D721Med (cell line): Measurements from ENCODE around the gene SRGAP3.

Source experiments
- DNase-seq: peaks from one replicate; pipeline ENCODE4 v3.0.0; 2011; ENCODE audit warnings: low spot score; ENCODE audit not compliant: insufficient read length
- FAIRE-seq: peaks from 2 replicates; lab custom pipeline; 2011; peaks lifted over from hg19 to GRCh38; lab: Jason Lieb, UNC
- TF ChIP-seq, protein P1 (sequence below): IDR thresholded peaks from 2 replicates; pipeline ENCODE4 v1.5.1; 2012; ENCODE audit warnings: mild to moderate bottlenecking, control low read depth; ENCODE audit not compliant: insufficient read depth; ENCODE audit errors: missing control alignments

SRGAP3 gene

DNA sequence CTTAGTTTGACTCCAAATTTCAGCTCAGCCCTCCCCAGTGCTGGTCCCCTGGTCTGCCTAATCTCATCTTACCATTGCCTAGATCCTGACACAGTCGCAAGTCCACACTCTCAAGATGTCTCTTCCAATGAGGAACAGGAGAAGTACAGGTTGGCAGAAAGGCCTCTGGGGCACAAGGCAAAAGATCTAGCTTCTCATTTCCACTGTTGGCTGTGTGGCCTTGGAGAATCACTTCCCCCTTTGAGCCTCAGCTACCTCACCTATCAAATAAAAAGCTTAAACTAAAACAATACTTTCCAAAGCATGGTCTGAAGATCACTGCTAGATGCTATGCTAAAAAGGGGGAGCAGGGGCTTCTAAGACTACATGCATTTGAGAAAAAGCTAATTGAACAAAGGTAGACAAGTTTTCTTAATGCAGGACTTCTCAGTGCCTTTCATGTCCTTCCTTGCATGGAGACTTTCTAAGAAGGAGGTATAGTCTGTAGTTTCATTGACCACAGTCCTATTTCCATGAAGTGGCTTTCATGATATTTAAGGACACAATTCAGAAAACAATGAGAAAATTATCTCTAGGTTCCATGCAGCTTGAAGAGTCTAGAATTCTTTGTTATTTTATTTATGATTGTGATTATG, 168.1 kb downstream of the SRGAP3 start:
- FAIRE-seq = no peak
- TF ChIP-seq, protein P1, sequence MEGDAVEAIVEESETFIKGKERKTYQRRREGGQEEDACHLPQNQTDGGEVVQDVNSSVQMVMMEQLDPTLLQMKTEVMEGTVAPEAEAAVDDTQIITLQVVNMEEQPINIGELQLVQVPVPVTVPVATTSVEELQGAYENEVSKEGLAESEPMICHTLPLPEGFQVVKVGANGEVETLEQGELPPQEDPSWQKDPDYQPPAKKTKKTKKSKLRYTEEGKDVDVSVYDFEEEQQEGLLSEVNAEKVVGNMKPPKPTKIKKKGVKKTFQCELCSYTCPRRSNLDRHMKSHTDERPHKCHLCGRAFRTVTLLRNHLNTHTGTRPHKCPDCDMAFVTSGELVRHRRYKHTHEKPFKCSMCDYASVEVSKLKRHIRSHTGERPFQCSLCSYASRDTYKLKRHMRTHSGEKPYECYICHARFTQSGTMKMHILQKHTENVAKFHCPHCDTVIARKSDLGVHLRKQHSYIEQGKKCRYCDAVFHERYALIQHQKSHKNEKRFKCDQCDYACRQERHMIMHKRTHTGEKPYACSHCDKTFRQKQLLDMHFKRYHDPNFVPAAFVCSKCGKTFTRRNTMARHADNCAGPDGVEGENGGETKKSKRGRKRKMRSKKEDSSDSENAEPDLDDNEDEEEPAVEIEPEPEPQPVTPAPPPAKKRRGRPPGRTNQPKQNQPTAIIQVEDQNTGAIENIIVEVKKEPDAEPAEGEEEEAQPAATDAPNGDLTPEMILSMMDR = no peak
- DNase-seq = no peak

DNA sequence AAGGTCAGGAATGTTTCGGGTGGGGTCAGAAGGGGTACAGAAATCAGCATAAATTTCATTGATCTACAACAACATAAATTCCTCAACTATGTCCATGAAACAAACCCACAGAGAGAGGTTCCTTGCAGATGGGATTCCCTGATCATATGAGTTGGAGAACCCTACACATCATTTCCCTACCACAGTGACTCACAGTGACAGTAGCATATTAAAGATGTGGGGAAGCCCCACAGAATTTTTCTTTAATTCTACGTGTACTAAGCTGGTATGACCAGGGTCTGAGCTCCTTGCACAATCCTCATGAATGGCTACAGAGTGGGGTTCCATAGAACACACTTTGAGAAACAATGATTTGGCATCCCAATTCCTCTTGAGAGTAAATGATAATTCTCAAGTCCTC, 169.3 kb downstream of the SRGAP3 start:
- TF ChIP-seq, protein P1 = no peak
- no peak for FAIRE-seq
- DNase-seq = no peak

DNA sequence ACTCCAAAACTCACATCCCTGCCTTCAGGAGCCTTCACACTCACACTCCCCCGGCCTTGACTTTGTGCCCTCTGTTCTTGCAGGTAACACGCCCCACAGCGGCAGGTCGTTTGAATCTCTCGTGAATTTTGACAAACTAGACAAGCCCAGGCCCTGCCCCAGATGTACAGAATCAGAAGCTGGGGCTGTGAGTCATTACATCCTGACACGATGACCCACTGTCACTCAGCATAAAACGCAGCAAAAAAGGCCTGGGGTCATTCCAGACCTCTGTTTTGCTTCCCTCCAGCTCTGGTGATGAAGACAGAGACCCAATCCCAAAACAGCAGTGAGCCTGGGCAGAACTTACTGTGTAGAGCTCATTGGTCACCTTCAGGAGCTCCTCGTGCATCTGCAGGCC, 169.8 kb downstream of the SRGAP3 start:
- TF ChIP-seq, protein P1 = no peak
- no peak for DNase-seq
- FAIRE-seq = no peak

DNA sequence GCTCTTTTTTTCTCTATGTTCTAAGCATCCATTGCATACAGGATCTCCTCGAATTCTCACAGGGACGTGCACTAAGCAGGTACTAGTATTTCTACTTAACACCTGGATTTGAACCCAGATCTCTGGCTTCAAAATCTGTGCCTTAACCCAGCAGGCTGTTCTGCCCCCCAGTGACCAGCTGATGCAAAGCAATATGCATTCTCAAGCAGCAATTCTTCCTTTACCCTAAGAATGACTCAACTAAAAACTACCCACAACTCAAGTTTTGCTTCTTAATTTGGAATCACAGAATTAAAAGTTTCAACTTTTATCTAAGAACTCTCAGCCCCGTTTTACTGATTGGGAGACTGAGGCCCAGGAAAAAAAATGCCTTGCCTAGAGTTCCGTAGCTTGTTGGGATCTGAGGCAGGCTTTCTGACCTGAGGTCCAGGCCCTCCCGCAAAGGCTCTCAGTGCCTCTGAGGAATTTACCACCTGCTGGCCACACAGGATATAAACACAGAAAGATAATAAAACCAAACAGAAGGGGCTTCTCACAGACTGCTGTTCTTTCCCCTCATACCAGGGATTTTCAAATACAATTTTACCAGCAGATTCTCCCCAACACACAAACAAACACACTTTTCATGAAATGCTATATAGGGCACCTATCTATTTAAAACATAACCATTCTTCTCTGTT, 170.7 kb downstream of the SRGAP3 start:
- TF ChIP-seq, protein P1 = no peak
- no peak for FAIRE-seq
- no peak for DNase-seq

DNA sequence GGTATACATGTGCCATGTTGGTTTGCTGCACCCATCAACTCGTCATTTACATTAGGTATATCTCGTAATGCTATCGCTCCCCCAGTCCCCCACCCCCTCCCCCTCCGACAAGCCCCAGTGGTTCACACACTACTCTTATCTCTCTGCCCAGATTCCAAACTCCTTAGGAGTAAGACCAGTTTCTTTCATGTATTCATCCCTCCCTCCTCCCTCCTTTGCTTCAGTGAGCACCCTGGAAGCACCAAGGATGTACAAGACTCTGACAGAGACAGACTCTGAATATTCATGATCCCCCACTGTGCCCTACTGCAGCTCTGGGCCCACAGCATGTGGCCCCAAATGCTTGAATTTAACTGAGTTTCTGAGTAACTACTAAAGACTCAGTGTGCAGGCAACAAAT, 172.4 kb downstream of the SRGAP3 start:
- TF ChIP-seq, protein P1 = no peak
- FAIRE-seq = no peak
- no peak for DNase-seq

DNA sequence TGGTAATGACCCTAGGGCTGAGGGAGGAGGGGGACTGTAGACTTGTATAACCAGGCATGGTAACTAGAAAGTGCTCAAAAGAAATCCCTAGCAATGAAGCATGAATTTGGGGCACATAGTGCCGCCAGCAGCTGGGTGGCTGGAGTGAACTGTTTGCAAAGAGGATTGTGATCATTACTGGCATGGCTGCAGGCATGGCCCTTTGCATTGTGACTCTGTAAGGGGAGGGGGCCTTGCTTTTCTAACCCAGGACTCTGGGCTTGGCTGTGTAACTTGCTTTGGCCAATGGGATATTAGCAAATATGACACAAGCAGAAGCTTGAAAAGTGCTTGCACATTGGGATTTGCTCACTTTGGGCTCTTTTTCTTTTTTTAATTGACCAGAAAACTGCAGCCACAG, 173.7 kb downstream of the SRGAP3 start:
- DNase-seq (no peak), FAIRE-seq (no peak)
- TF ChIP-seq, protein P1 = no peak

DNA sequence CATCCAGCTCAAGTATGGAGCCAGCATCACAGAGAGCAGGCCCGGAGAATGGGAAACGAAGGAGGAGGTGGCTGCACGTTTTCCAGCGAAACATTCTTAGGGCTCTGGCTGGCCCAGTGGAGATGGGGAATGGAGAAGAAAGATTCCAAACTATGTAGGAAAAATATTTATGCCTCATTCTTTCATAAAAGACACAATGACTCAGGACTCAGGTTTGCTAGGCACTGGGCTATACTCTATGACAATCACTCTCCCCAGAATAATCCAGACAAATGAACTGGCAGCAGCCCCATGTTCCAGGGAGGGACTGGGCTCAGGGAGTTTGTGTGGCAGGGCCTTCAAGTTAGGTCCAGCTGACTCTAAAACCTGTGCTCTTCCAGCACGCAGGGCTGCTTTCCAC, 175.4 kb downstream of the SRGAP3 start:
- TF ChIP-seq, protein P1 = no peak
- DNase-seq = no peak
- FAIRE-seq = no peak
